Measurements from ENCODE around the gene MAPKAPK5. TPM values are rescaled to one million over a fixed set of nuclear protein-coding genes. Genes with fewer than 3 reads are reported as not detected.
A peak's percentile ranks its signal among the peaks of the same experiment; 100 is the strongest.
"Not testable (repeated sequence)": the region's sequence is repeated elsewhere in the genome, so short reads cannot be mapped to it uniquely, and the experiment has no call there.

The MAPKAPK5 gene
- 44.3 TPM for total RNA-seq

GRCh38 chr12:111841750-111842555 is at the start of gene MAPKAPK5:
Gene MAPKAPK5 (plus strand): TSS chr12:111842228. CDS start chr12:111842734, 506 bp downstream.
- Histone ChIP-seq H3K4me3 (ENCODE audit: low read length) (peak within 1 kb of the TSS; percentile 66), H3K27me3 (ENCODE audit: insufficient read depth, low read length) (no peaks in the 10 kb centered on the region), H3K9me3 (ENCODE audit: low read depth, low read length) (no peaks in the 10 kb centered on the region), H3K4me1 (ENCODE audit: insufficient read depth, low read length) (peaks cover 38% of the 10 kb centered on the region)

GRCh38 chr12:111792856-111793235 is 49.2 kb upstream of the MAPKAPK5 start:
- Histone ChIP-seq H3K4me1 (ENCODE audit: insufficient read depth, low read length) (no peaks in the 10 kb centered on the region), H3K4me3 (ENCODE audit: low read length) (no peak overlapping the region), H3K9me3 (ENCODE audit: low read depth, low read length) (no peaks in the 10 kb centered on the region), H3K27me3 (ENCODE audit: insufficient read depth, low read length) (no peaks in the 10 kb centered on the region)

GRCh38 chr12:111798182-111798581 is 43.8 kb upstream of the MAPKAPK5 start:
- no peaks in the 10 kb centered on the region for H3K4me1 ChIP-seq (ENCODE audit: insufficient read depth, low read length)
- H3K4me3 ChIP-seq (ENCODE audit: low read length), result no peak overlapping the region
- H3K9me3 ChIP-seq (ENCODE audit: low read depth, low read length), result no peaks in the 10 kb centered on the region
- no peaks in the 10 kb centered on the region for H3K27me3 ChIP-seq (ENCODE audit: insufficient read depth, low read length)

- Histone ChIP-seq H3K4me1 (ENCODE audit: insufficient read depth, low read length) (no peaks in the 10 kb centered on the region), H3K27me3 (ENCODE audit: insufficient read depth, low read length) (no peaks in the 10 kb centered on the region), H3K9me3 (ENCODE audit: low read depth, low read length) (no peaks in the 10 kb centered on the region), H3K4me3 (ENCODE audit: low read length) (no peak overlapping the region)
Measured at GRCh38 chr12:111799758-111800157, 42.3 kb upstream of the MAPKAPK5 start.

GRCh38 chr12:111803038-111803626 is 38.9 kb upstream of the MAPKAPK5 start:
- Histone ChIP-seq H3K9me3 (ENCODE audit: low read depth, low read length) (no peaks in the 10 kb centered on the region), H3K4me1 (ENCODE audit: insufficient read depth, low read length) (no peaks in the 10 kb centered on the region), H3K27me3 (ENCODE audit: insufficient read depth, low read length) (no peaks in the 10 kb centered on the region), H3K4me3 (ENCODE audit: low read length) (no peak overlapping the region)

GRCh38 chr12:111803851-111804250 is 38.2 kb upstream of the MAPKAPK5 start:
- no peaks in the 10 kb centered on the region for H3K4me1 ChIP-seq (ENCODE audit: insufficient read depth, low read length)
- no peaks in the 10 kb centered on the region for H3K9me3 ChIP-seq (ENCODE audit: low read depth, low read length)
- H3K4me3 ChIP-seq (ENCODE audit: low read length), result no peak overlapping the region
- no peaks in the 10 kb centered on the region for H3K27me3 ChIP-seq (ENCODE audit: insufficient read depth, low read length)

- H3K4me3 ChIP-seq (ENCODE audit: low read length), result no peak overlapping the region
- H3K27me3 ChIP-seq (ENCODE audit: insufficient read depth, low read length), result no peaks in the 10 kb centered on the region
- H3K4me1 ChIP-seq (ENCODE audit: insufficient read depth, low read length), result no peaks in the 10 kb centered on the region
- H3K9me3 ChIP-seq (ENCODE audit: low read depth, low read length), result no peaks in the 10 kb centered on the region
Measured at GRCh38 chr12:111806304-111806703, 35.7 kb upstream of the MAPKAPK5 start.

GRCh38 chr12:111807232-111807631 is 34.8 kb upstream of the MAPKAPK5 start:
- no peaks in the 10 kb centered on the region for H3K9me3 ChIP-seq (ENCODE audit: low read depth, low read length)

GRCh38 chr12:111812881-111813741 is 28.9 kb upstream of the MAPKAPK5 start:
- no peaks in the 10 kb centered on the region for H3K27me3 ChIP-seq (ENCODE audit: insufficient read depth, low read length)
- H3K4me1 ChIP-seq (ENCODE audit: insufficient read depth, low read length), result peaks cover 6% of the 10 kb centered on the region
- H3K9me3 ChIP-seq (ENCODE audit: low read depth, low read length), result no peaks in the 10 kb centered on the region
- no peak overlapping the region for H3K4me3 ChIP-seq (ENCODE audit: low read length)

More at GRCh38 chr12:111807232-111807631, 34.8 kb upstream of the MAPKAPK5 start:
- H3K4me1 ChIP-seq (ENCODE audit: insufficient read depth, low read length), result no peaks in the 10 kb centered on the region
- H3K4me3 ChIP-seq (ENCODE audit: low read length), result no peak overlapping the region
- no peaks in the 10 kb centered on the region for H3K27me3 ChIP-seq (ENCODE audit: insufficient read depth, low read length)

GRCh38 chr12:111816065-111816615 is 25.9 kb upstream of the MAPKAPK5 start:
- no peak overlapping the region for H3K4me3 ChIP-seq (ENCODE audit: low read length)

GRCh38 chr12:111816898-111817297 is 25.1 kb upstream of the MAPKAPK5 start:
- H3K4me3 ChIP-seq (ENCODE audit: low read length); H3K27me3 ChIP-seq (ENCODE audit: insufficient read depth, low read length); H3K4me1 ChIP-seq (ENCODE audit: insufficient read depth, low read length); H3K9me3 ChIP-seq (ENCODE audit: low read depth, low read length): not testable (repeated sequence)

More at GRCh38 chr12:111816065-111816615, 25.9 kb upstream of the MAPKAPK5 start:
- peaks cover 6% of the 10 kb centered on the region for H3K4me1 ChIP-seq (ENCODE audit: insufficient read depth, low read length)
- H3K9me3 ChIP-seq (ENCODE audit: low read depth, low read length), result no peaks in the 10 kb centered on the region
- no peaks in the 10 kb centered on the region for H3K27me3 ChIP-seq (ENCODE audit: insufficient read depth, low read length)

GRCh38 chr12:111818340-111818739 is 23.7 kb upstream of the MAPKAPK5 start:
- Histone ChIP-seq H3K4me1 (ENCODE audit: insufficient read depth, low read length) (peaks cover 13% of the 10 kb centered on the region), H3K4me3 (ENCODE audit: low read length) (no peak overlapping the region), H3K27me3 (ENCODE audit: insufficient read depth, low read length) (no peaks in the 10 kb centered on the region), H3K9me3 (ENCODE audit: low read depth, low read length) (no peaks in the 10 kb centered on the region)

- Histone ChIP-seq H3K4me1 (ENCODE audit: insufficient read depth, low read length) (peaks cover 23% of the 10 kb centered on the region), H3K27me3 (ENCODE audit: insufficient read depth, low read length) (no peaks in the 10 kb centered on the region), H3K4me3 (ENCODE audit: low read length) (no peak overlapping the region), H3K9me3 (ENCODE audit: low read depth, low read length) (no peaks in the 10 kb centered on the region)
Measured at GRCh38 chr12:111819191-111820158, 22.6 kb upstream of the MAPKAPK5 start.

- H3K27me3 ChIP-seq (ENCODE audit: insufficient read depth, low read length); H3K9me3 ChIP-seq (ENCODE audit: low read depth, low read length); H3K4me3 ChIP-seq (ENCODE audit: low read length): not testable (repeated sequence)
- H3K4me1 ChIP-seq (ENCODE audit: insufficient read depth, low read length), result peaks cover 23% of the 10 kb centered on the region
Measured at GRCh38 chr12:111820828-111821227, 21.2 kb upstream of the MAPKAPK5 start.
